Measurements from ENCODE around the gene MED7. TPM values are rescaled to one million over a fixed set of nuclear protein-coding genes. Genes with fewer than 3 reads are reported as not detected.

Gene MED7
- total RNA-seq, 1 experiment from 2014 or later: 24.1 TPM

- H3K27me3 Mint-ChIP-seq (ENCODE audit: unreplicated experiment): no peaks in the 10 kb centered on the region
- H3K36me3 Mint-ChIP-seq (ENCODE audit: insufficient read depth, unreplicated experiment): no peaks in the 10 kb centered on the region
- DNase-seq: no peak
- H3K4me1 Mint-ChIP-seq (ENCODE audit: low read depth, unreplicated experiment): peaks cover 17% of the 10 kb centered on the region
- no peaks in the 10 kb centered on the region for H3K9me3 Mint-ChIP-seq (ENCODE audit: low read depth, unreplicated experiment)
- intact Hi-C loops (cut with micrococcal nuclease; ENCODE audit: unreplicated experiment): no loop called here
- no peak overlapping the region for H3K4me3 Mint-ChIP-seq (ENCODE audit: low read depth, unreplicated experiment)
- no peak overlapping the region for H3K27ac Mint-ChIP-seq (ENCODE audit: unreplicated experiment)
- CTCF ChIA-PET: interaction anchor here (0.6 kb wide), 1 partner anchor 321 kb away, joined by 4 read pairs; no protein-coding TSS in a partner anchor
- TF ChIP-seq CTCF (IDR thresholded peaks at IDR 0.05; ENCODE audit: unreplicated experiment): no peak
- BruUV-seq (replicated peaks): no TSS peak
These were observed 29.7 kb downstream of the MED7 start for GRCh38 chr5:157113002-157113401.

DNA sequence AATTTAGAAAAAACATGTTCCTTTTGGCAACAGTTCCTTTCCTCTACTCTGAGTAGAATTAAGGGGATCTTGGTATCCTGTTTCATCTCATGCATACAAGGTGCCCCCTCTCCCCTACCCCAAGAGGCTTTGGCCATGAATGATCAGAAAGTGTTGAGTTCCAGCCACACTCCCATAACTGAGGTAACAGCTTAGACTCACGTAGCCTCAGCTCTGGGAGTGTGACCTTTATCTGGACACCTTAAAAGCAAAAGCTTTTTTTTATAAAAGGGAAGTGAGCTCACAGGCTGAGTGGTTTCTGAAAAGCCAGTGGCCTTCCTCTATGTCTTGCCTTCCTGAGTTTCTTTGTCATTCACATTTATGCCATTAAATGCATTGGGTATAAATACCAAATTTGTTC is 32.9 kb downstream of the MED7 start:
- no peak overlapping the region for H3K4me3 Mint-ChIP-seq (ENCODE audit: low read depth, unreplicated experiment)
- DNase-seq: no peak
- H3K27me3 Mint-ChIP-seq (ENCODE audit: unreplicated experiment): no peaks in the 10 kb centered on the region
- H3K9me3 Mint-ChIP-seq (ENCODE audit: low read depth, unreplicated experiment): no peaks in the 10 kb centered on the region
- CTCF ChIA-PET: no interaction called here
- H3K36me3 Mint-ChIP-seq (ENCODE audit: insufficient read depth, unreplicated experiment): no peaks in the 10 kb centered on the region
- intact Hi-C loops (cut with micrococcal nuclease; ENCODE audit: unreplicated experiment): no loop called here
- no TSS peak for BruUV-seq (replicated peaks)
- peaks cover 27% of the 10 kb centered on the region for H3K4me1 Mint-ChIP-seq (ENCODE audit: low read depth, unreplicated experiment)
- TF ChIP-seq CTCF (IDR thresholded peaks at IDR 0.05; ENCODE audit: unreplicated experiment): no peak
- no peak overlapping the region for H3K27ac Mint-ChIP-seq (ENCODE audit: unreplicated experiment)

DNA sequence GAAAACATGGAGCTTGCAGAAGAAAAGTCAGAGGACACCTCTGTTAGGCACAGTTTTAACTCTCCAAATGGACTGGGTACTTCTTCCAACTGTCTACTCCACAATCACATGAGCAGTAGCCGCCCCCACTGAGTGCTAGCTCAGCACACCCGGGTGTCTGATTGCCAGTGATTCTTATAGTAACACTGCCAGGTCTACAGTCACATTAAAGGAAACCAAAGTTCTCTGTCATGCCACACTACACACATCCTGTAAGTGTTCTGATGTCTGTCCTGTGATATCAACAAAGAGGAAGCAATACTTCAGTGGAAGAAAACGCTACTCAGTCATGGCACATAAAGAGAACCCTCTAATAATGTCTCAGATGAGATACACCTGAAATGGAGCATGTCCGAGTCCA is 33.7 kb downstream of the MED7 start, which contains the start of gene HAVCR2:
TSS of gene HAVCR2 (minus strand) at position 69 of the 400 bp plus-strand sequence. CDS start at position 8, 61 bp downstream.
- H3K36me3 Mint-ChIP-seq (ENCODE audit: insufficient read depth, unreplicated experiment): no peaks in the 10 kb centered on the region
- peaks cover 29% of the 10 kb centered on the region for H3K4me1 Mint-ChIP-seq (ENCODE audit: low read depth, unreplicated experiment)
- CTCF ChIA-PET: no interaction called here
- intact Hi-C loops (cut with micrococcal nuclease; ENCODE audit: unreplicated experiment): no loop called here
- no peak within 1 kb of the TSS for H3K27ac Mint-ChIP-seq (ENCODE audit: unreplicated experiment)
- no peaks in the 10 kb centered on the region for H3K9me3 Mint-ChIP-seq (ENCODE audit: low read depth, unreplicated experiment)
- no peaks in the 10 kb centered on the region for H3K27me3 Mint-ChIP-seq (ENCODE audit: unreplicated experiment)
- no peak within 1 kb of the TSS for H3K4me3 Mint-ChIP-seq (ENCODE audit: low read depth, unreplicated experiment)
- DNase-seq: no peak
- BruUV-seq (replicated peaks): no TSS peak
- no peak for TF ChIP-seq CTCF (IDR thresholded peaks at IDR 0.05; ENCODE audit: unreplicated experiment)

DNA sequence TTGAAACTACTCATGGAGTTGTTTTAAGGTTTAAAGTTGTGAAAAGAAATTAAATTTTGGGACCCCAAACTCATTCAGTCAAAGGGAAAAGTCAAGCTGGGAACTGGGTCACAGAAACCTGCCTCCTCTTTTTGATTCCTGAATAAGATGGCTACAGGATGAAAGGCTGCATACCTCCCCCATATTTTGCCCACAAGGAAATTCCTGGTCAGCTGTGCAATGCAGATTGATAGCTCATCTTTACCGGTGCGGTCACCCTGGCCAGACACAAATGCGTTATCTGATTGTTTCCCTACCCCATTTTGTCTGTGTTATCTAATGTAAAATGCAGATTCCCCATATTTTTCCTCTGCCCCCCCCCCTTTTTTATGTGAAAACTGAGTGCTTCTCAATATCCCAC is 35.2 kb downstream of the MED7 start:
- H3K9me3 Mint-ChIP-seq (ENCODE audit: low read depth, unreplicated experiment): no peaks in the 10 kb centered on the region
- no peak overlapping the region for H3K27ac Mint-ChIP-seq (ENCODE audit: unreplicated experiment)
- H3K4me3 Mint-ChIP-seq (ENCODE audit: low read depth, unreplicated experiment): no peak overlapping the region
- no peak for DNase-seq
- H3K4me1 Mint-ChIP-seq (ENCODE audit: low read depth, unreplicated experiment): peaks cover 23% of the 10 kb centered on the region
- CTCF ChIA-PET: interaction anchor here (0.8 kb wide), 1 partner anchor 12 kb away, joined by 3 read pairs; no protein-coding TSS in a partner anchor
- no peaks in the 10 kb centered on the region for H3K27me3 Mint-ChIP-seq (ENCODE audit: unreplicated experiment)
- no peaks in the 10 kb centered on the region for H3K36me3 Mint-ChIP-seq (ENCODE audit: insufficient read depth, unreplicated experiment)
- intact Hi-C loops (cut with micrococcal nuclease; ENCODE audit: unreplicated experiment): no loop called here
- no TSS peak for BruUV-seq (replicated peaks)
- no peak for TF ChIP-seq CTCF (IDR thresholded peaks at IDR 0.05; ENCODE audit: unreplicated experiment)
